ENCODE results near the gene UTS2R. TPM values are rescaled to one million over a fixed set of nuclear protein-coding genes. Genes with fewer than 3 reads are reported as not detected.

Gene UTS2R
- polyA plus RNA-seq, 1 of the 3 experiments (the other 2 are of a cell fraction), result not detected

DNA sequence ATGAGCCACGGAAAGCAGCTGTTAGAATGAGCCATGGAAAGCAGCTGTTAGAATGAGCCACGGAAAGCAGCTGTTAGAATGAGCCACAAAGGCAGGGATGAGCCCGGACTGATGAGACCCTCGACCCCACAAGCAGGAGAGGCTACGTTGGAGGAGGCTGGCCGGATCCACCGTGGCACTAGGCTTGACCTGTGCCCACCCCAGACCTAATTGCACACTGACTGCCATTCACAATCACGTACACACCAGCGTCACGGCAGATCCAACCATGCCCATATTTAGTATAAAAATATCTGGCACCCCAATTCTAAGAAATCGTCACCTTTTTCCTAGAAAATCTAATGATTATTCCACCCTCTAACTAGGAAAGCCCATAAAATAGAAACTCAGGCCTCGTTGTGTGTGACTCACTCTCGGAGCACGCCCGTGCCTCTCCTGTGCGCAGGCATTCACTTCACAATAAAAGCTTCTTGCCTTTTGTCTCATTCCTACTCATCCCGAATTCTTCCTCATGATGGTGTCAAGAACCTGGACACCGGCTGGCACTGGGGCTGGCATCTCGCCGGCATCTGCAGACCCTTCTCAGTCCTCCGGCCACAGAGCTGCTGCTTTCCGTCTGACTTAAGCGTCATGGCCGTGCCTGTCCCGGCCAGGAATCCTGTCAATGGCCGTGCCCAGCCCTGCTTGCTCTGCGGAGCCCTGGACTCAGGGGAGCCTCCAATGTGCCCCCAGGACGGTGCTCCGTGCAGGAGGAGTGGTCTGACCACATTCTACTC is 32.5 kb upstream of the UTS2R start:
- peaks cover 4 to 15% of the 10 kb centered on the region in 2 experiments; a peak in 2 of 4 replicates for H3K4me1 ChIP-seq (ENCODE audit: control insufficient read depth in 1 of 2, insufficient read depth in 2 of 2, low read depth in 1 of 2, low read length in 1 of 2)
- CTCF ChIA-PET, result interaction anchor here (1.0 to 4.2 kb wide), 10 partner anchors 9 to 78 kb away, joined by 3 to 37 read pairs (median 4); no protein-coding TSS in a partner anchor
- H2AFZ ChIP-seq (ENCODE audit: low read depth), result peak overlapping the region; percentile 78
- H4K20me1 ChIP-seq (ENCODE audit: insufficient read depth), result no peaks in the 10 kb centered on the region
- no peaks in the 10 kb centered on the region for H3K27me3 ChIP-seq (ENCODE audit: insufficient read depth)
- no peaks in the 10 kb centered on the region for H3K9me3 ChIP-seq
- H3K4me3 ChIP-seq (ENCODE audit: low read depth in 2 of 2, low read length in 1 of 2), result peak overlapping the region; percentile 29 to 30; a peak in 3 of 4 replicates
- POLR2A ChIA-PET, result no interaction called here
- H3K9me2 ChIP-seq, result no peaks in the 10 kb centered on the region
- peaks cover 6% of the 10 kb centered on the region for H3F3A ChIP-seq (replicated peaks; ENCODE audit: insufficient read depth)
- DNase-seq, result no peak
- no peaks in the 10 kb centered on the region for H3K36me3 ChIP-seq (replicated peaks in 1 of 2; ENCODE audit: control insufficient read depth in 1 of 2, insufficient read depth in 2 of 2, low read length in 1 of 2)
- 25% methylated on average over 29 of the region's 29 CpGs for WGBS (ENCODE audit: low lambda C conversion rate)
- peak overlapping the region; percentile 16 to 40 for H3K27ac ChIP-seq (ENCODE audit: low read depth in 2 of 2, low read length in 1 of 2)
- H3K4me2 ChIP-seq, result peak overlapping the region; percentile 76
- H3K79me2 ChIP-seq (ENCODE audit: insufficient read depth), result no peaks in the 10 kb centered on the region
- peak overlapping the region; percentile 27; the same call in 1 of the 2 replicates for H3K9ac ChIP-seq
- TF ChIP-seq CHD2 (IDR thresholded peaks at IDR 0.05; ENCODE audit: low read length, partially characterized antibody) (no peak), FOXM1 (IDR thresholded peaks at IDR 0.05; ENCODE audit: low read depth) (no peak), MEF2A (IDR thresholded peaks at IDR 0.05; ENCODE audit: borderline replicate concordance, low read depth) (no peak), POLR2AphosphoS5 (IDR thresholded peaks at IDR 0.05; ENCODE audit: low read depth, low read length) (peak; percentile 37; the same call in 1 of the 2 replicates), FOSL2 (IDR thresholded peaks at IDR 0.05; ENCODE audit: borderline replicate concordance, low read depth) (peak; percentile 94; the same call in 1 of the 2 replicates), EP300 (IDR thresholded peaks at IDR 0.05; ENCODE audit: borderline replicate concordance in 1 of 2, low read depth in 1 of 2, low read length in 1 of 2) (no peak; a peak in 1 of 4 replicates), GABPA (IDR thresholded peaks at IDR 0.05; ENCODE audit: low read depth) (0 out of 2 replicates have a peak, but pooled peaks have one; percentile 27), NFIC (IDR thresholded peaks at IDR 0.05; ENCODE audit: borderline replicate concordance) (no peak), TAF1 (IDR thresholded peaks at IDR 0.05; ENCODE audit: borderline replicate concordance, low read depth, low read length) (no peak; the same call in 1 of the 2 replicates), RFX5 (IDR thresholded peaks at IDR 0.05; ENCODE audit: low read length) (no peak), YY1 (IDR thresholded peaks at IDR 0.05; ENCODE audit: low read depth) (peak; percentile 67; the same call in 1 of the 2 replicates), JUND (IDR thresholded peaks at IDR 0.05) (no peak; the same call in 1 of the 2 replicates), TEAD4 (IDR thresholded peaks at IDR 0.05; ENCODE audit: borderline replicate concordance, insufficient read depth) (0 out of 2 replicates have a peak, but pooled peaks have one; percentile 36), TCF12 (IDR thresholded peaks at IDR 0.05) (peak; percentile 51; the same call in 1 of the 2 replicates), EZH2phosphoT487 (IDR thresholded peaks at IDR 0.05; ENCODE audit: borderline replicate concordance, low read depth) (no peak), RXRA (IDR thresholded peaks at IDR 0.05; ENCODE audit: borderline replicate concordance, low read depth) (no peak), RCOR1 (IDR thresholded peaks at IDR 0.05; ENCODE audit: low read length) (no peak)
- TF ChIP-seq, protein P1, sequence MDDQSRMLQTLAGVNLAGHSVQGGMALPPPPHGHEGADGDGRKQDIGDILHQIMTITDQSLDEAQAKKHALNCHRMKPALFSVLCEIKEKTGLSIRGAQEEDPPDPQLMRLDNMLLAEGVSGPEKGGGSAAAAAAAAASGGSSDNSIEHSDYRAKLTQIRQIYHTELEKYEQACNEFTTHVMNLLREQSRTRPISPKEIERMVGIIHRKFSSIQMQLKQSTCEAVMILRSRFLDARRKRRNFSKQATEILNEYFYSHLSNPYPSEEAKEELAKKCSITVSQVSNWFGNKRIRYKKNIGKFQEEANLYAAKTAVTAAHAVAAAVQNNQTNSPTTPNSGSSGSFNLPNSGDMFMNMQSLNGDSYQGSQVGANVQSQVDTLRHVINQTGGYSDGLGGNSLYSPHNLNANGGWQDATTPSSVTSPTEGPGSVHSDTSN (IDR thresholded peaks at IDR 0.05), result no peak
- TF ChIP-seq, protein P2, sequence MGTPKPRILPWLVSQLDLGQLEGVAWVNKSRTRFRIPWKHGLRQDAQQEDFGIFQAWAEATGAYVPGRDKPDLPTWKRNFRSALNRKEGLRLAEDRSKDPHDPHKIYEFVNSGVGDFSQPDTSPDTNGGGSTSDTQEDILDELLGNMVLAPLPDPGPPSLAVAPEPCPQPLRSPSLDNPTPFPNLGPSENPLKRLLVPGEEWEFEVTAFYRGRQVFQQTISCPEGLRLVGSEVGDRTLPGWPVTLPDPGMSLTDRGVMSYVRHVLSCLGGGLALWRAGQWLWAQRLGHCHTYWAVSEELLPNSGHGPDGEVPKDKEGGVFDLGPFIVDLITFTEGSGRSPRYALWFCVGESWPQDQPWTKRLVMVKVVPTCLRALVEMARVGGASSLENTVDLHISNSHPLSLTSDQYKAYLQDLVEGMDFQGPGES (IDR thresholded peaks at IDR 0.05; ENCODE audit: low read depth, low read length), result no peak
- TF ChIP-seq, protein P3, sequence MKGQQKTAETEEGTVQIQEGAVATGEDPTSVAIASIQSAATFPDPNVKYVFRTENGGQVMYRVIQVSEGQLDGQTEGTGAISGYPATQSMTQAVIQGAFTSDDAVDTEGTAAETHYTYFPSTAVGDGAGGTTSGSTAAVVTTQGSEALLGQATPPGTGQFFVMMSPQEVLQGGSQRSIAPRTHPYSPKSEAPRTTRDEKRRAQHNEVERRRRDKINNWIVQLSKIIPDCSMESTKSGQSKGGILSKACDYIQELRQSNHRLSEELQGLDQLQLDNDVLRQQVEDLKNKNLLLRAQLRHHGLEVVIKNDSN (IDR thresholded peaks at IDR 0.05; ENCODE audit: borderline replicate concordance, low read depth), result no peak
- TF ChIP-seq, protein P4, sequence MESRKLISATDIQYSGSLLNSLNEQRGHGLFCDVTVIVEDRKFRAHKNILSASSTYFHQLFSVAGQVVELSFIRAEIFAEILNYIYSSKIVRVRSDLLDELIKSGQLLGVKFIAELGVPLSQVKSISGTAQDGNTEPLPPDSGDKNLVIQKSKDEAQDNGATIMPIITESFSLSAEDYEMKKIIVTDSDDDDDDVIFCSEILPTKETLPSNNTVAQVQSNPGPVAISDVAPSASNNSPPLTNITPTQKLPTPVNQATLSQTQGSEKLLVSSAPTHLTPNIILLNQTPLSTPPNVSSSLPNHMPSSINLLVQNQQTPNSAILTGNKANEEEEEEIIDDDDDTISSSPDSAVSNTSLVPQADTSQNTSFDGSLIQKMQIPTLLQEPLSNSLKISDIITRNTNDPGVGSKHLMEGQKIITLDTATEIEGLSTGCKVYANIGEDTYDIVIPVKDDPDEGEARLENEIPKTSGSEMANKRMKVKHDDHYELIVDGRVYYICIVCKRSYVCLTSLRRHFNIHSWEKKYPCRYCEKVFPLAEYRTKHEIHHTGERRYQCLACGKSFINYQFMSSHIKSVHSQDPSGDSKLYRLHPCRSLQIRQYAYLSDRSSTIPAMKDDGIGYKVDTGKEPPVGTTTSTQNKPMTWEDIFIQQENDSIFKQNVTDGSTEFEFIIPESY (IDR thresholded peaks at IDR 0.05; ENCODE audit: borderline replicate concordance, low read depth), result no peak
- TF ChIP-seq, protein P5, sequence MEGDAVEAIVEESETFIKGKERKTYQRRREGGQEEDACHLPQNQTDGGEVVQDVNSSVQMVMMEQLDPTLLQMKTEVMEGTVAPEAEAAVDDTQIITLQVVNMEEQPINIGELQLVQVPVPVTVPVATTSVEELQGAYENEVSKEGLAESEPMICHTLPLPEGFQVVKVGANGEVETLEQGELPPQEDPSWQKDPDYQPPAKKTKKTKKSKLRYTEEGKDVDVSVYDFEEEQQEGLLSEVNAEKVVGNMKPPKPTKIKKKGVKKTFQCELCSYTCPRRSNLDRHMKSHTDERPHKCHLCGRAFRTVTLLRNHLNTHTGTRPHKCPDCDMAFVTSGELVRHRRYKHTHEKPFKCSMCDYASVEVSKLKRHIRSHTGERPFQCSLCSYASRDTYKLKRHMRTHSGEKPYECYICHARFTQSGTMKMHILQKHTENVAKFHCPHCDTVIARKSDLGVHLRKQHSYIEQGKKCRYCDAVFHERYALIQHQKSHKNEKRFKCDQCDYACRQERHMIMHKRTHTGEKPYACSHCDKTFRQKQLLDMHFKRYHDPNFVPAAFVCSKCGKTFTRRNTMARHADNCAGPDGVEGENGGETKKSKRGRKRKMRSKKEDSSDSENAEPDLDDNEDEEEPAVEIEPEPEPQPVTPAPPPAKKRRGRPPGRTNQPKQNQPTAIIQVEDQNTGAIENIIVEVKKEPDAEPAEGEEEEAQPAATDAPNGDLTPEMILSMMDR (IDR thresholded peaks at IDR 0.05), result no peak
- TF ChIP-seq, protein P6, sequence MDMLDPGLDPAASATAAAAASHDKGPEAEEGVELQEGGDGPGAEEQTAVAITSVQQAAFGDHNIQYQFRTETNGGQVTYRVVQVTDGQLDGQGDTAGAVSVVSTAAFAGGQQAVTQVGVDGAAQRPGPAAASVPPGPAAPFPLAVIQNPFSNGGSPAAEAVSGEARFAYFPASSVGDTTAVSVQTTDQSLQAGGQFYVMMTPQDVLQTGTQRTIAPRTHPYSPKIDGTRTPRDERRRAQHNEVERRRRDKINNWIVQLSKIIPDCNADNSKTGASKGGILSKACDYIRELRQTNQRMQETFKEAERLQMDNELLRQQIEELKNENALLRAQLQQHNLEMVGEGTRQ (IDR thresholded peaks at IDR 0.05; ENCODE audit: borderline replicate concordance, low read depth, low read length), result no peak
